Fibroblast of lung (primary cell): ENCODE data around the gene SAMD11.

Experiments
- CTCF ChIP-seq, 2 donors: IDR thresholded peaks in 1 of 2; conservative IDR thresholded peaks in 1 of 2; 1 replicate in 1 of 2; 2 replicates in 1 of 2; pipeline ENCODE4 v1.5.1; 2011 to 2012; ENCODE audit warnings: low read length in 2 of 2, control low read depth in 1 of 2, inconsistent platforms in 1 of 2, low read depth in 1 of 2, mild to moderate bottlenecking in 1 of 2
- EZH2 ChIP-seq: IDR thresholded peaks from 2 replicates; pipeline ENCODE4 v1.5.1; 2012; ENCODE audit warnings: low read length, control low read depth, mild to moderate bottlenecking; ENCODE audit errors: missing control alignments

- TF ChIP-seq CTCF (conservative IDR thresholded peaks at IDR 0.05 in 1 of 2, IDR thresholded peaks at IDR 0.05 in 1 of 2; ENCODE audit: low read depth in 1 of 2, low read length in 2 of 2) (peak in 1 of 2 donors; percentile 31), EZH2 (no peak)
Measured at GRCh38 chr1:912740-913301, 10.9 kb upstream of the SAMD11 start.
